Measurements from ENCODE around the gene CDKN2B-AS1.

The CDKN2B-AS1 gene

DNA sequence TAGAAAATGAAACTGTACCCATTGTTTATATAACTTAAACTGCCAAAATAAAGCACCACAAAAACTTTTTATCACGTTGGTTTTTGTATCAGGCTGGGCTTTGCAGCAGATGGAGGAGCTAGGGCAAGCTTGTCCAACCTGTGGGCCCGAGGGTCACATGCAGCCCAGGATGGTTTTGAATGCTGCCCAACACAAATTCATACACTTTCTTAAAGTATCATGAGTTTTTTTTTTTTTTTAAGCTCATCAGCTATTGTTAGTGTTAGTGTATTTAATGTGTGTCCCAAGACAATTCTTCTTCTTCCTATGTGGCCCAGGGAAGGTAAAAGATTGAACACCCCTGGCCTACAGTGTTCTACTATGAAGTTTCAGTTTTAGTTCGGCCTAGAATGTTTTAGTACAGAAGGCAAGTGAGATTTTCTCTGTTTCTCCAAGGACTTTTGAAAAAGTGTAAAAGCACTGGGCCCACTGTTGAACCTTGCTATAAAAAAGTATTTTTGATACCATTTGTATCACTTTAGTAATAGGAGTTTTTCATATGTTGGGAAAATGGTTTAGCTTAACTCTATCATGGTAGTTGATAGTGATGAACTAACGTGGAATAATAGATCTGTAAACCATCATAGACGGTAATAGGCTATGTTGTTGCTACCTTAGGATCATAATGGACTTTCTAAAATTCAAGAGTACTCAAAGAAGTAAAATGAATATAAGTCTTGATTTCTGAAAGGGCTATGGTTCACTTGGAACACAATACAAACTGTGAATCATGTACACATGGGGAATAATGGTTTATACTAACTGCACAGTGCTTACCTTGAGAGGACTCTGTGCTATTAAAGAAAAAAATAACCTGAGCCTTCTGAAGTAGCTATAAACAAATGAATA is 3.3 kb upstream of the CDKN2B-AS1 start:
- TF ChIP-seq ZFX (IDR thresholded peaks at IDR 0.05; ENCODE audit: borderline replicate concordance) = no peak
- TF ChIP-seq, protein P1, sequence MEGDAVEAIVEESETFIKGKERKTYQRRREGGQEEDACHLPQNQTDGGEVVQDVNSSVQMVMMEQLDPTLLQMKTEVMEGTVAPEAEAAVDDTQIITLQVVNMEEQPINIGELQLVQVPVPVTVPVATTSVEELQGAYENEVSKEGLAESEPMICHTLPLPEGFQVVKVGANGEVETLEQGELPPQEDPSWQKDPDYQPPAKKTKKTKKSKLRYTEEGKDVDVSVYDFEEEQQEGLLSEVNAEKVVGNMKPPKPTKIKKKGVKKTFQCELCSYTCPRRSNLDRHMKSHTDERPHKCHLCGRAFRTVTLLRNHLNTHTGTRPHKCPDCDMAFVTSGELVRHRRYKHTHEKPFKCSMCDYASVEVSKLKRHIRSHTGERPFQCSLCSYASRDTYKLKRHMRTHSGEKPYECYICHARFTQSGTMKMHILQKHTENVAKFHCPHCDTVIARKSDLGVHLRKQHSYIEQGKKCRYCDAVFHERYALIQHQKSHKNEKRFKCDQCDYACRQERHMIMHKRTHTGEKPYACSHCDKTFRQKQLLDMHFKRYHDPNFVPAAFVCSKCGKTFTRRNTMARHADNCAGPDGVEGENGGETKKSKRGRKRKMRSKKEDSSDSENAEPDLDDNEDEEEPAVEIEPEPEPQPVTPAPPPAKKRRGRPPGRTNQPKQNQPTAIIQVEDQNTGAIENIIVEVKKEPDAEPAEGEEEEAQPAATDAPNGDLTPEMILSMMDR (IDR thresholded peaks at IDR 0.05) = no peak
- H3K27ac ChIP-seq = no peak overlapping the region

DNA sequence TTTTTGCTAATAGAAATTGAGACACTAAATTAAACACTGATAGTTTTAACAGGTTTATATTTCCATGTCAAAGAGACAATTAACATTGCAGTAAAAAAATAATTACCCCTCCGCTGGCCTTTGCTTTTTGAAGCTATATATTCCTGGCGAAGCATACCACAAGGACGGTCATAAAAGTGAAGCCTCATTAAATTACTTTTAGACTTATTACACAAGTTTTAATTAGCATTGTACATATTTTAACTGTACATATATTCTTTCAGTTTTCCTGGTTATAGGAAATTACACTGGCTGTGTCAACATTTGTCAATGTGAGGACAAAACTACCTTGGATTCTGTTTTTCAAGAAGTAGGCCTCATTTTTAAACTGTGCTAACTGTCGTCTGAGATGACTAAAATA is 1.6 kb upstream of the CDKN2B-AS1 start:
- no peak for TF ChIP-seq ZFX (IDR thresholded peaks at IDR 0.05; ENCODE audit: borderline replicate concordance)
- TF ChIP-seq, protein P1 (IDR thresholded peaks at IDR 0.05) = no peak
- H3K27ac ChIP-seq = peak overlapping the region; percentile 92

DNA sequence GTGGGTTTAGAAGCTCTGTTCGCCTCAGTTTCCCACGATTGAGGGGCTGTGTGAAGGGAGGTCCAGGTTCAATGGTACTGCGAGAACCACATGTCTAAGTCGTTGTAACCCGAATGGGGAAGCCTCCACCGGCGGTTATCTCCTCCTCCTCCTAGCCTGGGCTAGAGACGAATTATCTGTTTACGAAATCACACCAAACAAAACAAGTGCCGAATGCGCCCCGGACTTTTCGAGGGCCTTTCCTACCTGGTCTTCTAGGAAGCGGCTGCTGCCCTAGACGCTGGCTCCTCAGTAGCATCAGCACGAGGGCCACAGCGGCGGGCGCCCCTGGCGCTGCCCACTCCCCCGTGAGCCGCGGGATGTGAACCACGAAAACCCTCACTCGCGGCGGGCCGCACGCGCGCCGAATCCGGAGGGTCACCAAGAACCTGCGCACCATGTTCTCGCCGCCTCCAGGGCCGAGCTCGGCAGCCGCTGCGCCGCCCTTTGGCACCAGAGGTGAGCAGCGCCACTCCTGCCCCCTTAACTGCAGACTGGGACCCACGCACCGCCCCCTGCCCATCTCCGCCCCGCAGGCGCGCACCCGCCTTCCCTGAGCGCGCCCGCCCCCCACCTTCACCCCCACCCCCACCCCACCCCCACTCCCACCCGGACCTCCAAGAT is 567 bp upstream of the CDKN2B-AS1 start, which contains the start of gene CDKN2A:
TSS of gene CDKN2A (minus strand) at position 500 of the 663 bp plus-strand sequence.
- TF ChIP-seq, protein P1 (IDR thresholded peaks at IDR 0.05) = no peak; the same call in none of the 2 replicates
- no peak for TF ChIP-seq ZFX (IDR thresholded peaks at IDR 0.05; ENCODE audit: borderline replicate concordance)
- H3K27ac ChIP-seq = peak within 1 kb of the TSS; percentile 92

DNA sequence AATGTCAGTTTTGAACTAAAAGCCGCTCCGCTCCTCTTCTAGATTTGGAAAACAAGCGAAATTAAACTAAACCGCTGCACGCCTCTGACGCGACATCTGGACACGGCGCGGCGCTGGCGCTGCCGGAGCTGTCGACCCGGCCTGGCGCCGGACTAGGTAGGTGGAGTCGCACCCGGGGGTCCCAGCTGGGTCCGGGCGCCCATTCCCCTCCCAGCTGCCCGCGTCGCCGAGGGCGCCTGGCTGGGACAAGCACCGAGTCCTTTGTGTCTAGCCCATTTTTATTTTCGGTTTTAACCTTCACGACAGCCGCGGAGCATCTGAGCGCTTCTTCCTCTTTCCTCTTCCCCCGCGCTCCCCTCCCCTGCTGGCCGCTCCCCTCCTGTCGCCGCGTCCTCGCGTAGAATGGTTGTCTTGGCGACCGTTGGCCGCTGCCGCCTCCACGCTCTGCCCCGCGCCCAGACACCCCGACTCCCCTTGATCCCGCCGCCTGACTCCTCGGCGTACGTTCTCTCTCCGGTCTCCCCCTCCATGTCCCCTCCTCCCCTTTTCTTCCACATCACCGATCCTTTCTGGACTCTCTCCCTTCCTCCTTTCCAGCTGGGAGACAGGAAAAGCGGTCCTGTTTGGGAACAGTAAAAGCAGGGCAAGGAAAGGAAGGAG is 545 bp downstream of the CDKN2B-AS1 start:
- TF ChIP-seq ZFX (IDR thresholded peaks at IDR 0.05; ENCODE audit: borderline replicate concordance) = no peak
- TF ChIP-seq, protein P1 (IDR thresholded peaks at IDR 0.05) = no peak
- H3K27ac ChIP-seq = peak overlapping the region; percentile 92

DNA sequence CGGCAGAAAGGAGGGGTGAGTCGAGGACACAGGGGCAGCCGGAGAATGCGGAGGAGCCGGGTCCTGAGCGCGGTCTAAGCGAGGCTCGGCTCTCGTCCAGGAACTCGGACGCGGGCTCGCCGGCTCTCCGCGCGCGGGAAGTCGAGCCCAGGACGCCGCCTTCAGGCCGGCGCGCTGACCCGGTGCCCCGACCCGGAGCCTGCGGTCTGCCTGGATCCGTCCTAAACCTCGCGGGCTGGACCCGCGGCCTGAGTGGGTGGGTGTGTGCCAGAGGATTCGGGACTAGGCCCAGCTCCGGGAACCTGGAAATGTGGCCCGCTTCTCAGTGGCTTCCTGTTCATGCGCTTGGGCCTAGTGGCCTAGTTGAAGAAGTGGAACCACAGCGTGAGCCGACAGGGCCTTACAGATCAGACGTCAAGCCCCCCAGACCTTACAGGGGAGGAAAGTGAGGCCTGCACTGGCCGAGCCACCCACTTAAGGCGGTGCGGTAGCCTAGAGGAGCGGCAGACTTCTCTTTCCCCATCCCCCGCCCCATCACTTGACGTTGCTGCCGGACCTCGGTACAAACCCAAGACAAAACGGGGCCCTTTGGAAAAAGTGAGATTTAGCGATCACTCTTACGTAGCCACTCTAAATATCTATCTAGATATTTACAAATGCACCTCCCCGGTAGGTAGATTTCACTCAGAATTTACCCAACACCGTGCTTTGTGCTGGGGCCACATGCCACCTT is 1.2 kb downstream of the CDKN2B-AS1 start:
- peak overlapping the region; percentile 92 for H3K27ac ChIP-seq
- no peak for TF ChIP-seq ZFX (IDR thresholded peaks at IDR 0.05; ENCODE audit: borderline replicate concordance)
- TF ChIP-seq, protein P1 (IDR thresholded peaks at IDR 0.05) = peak; percentile 27; the same call in 1 of the 2 replicates

DNA sequence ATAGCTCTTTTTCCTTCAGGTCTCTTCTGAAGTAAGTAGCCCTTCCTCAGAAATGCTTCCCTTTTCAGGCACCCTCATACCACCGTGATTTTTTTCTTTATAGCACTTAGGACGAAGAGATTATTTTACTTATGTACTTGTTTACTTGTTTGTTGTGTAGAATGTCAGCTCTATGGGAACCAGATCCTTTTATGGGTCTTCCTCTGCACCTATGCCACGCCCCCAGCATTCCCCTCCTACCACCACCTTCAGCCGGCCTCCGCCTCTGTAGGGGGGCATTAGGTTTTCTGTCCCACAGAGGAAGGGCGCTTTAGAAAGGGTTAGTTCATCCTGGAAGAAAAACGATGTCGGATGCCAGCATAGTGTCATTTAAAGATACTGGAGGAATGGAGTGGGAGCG is 1.8 kb downstream of the CDKN2B-AS1 start:
- TF ChIP-seq, protein P1 (IDR thresholded peaks at IDR 0.05) = no peak
- TF ChIP-seq ZFX (IDR thresholded peaks at IDR 0.05; ENCODE audit: borderline replicate concordance) = no peak
- H3K27ac ChIP-seq = peak overlapping the region; percentile 92; the same call in 1 of the 2 replicates
